Stimulated activated CD8-positive, alpha-beta memory T cell treated with anti-CD3 and anti-CD28 coated beads, Interleukin-12 subunit alpha, Interleukin-12 subunit beta, amount 100 ng/mL, for 24 hours (primary cell): ENCODE measurements around the gene AHRR.
"Not testable (repeated sequence)": the region's sequence is repeated elsewhere in the genome, so short reads cannot be mapped to it uniquely, and the experiment has no call there.

Experiments used
- DNase-seq: peaks from one replicate; pipeline ENCODE4 v3.0.0-alpha.2; 2020; ENCODE audit errors: extremely low read depth

Gene AHRR

GRCh38 chr5:367358-368130, 46.0 kb downstream of the AHRR start:
- no peak for DNase-seq

- no peak for DNase-seq
Observed at GRCh38 chr5:368183-369084, 46.9 kb downstream of the AHRR start.

- DNase-seq, result no peak
Observed at GRCh38 chr5:369151-369868, 47.8 kb downstream of the AHRR start.

- not testable (repeated sequence) for DNase-seq
Observed at GRCh38 chr5:369869-370236, 48.3 kb downstream of the AHRR start.

- no peak for DNase-seq
Observed at GRCh38 chr5:370311-370958, 48.9 kb downstream of the AHRR start.

GRCh38 chr5:370959-371810, 49.7 kb downstream of the AHRR start:
- DNase-seq, result no peak

GRCh38 chr5:371811-372555, 50.5 kb downstream of the AHRR start:
- no peak for DNase-seq

GRCh38 chr5:372556-372995, 51.1 kb downstream of the AHRR start:
- DNase-seq, result no peak

GRCh38 chr5:372996-373709, 51.6 kb downstream of the AHRR start:
- no peak for DNase-seq

- peak; percentile 63 for DNase-seq
Observed at GRCh38 chr5:373710-374602, 52.4 kb downstream of the AHRR start.

GRCh38 chr5:374631-375335, 53.3 kb downstream of the AHRR start:
- no peak for DNase-seq

- no peak for DNase-seq
Observed at GRCh38 chr5:375336-375920, 53.9 kb downstream of the AHRR start.

GRCh38 chr5:375921-376798, 54.6 kb downstream of the AHRR start:
- no peak for DNase-seq

GRCh38 chr5:376799-377325, 55.3 kb downstream of the AHRR start:
- no peak for DNase-seq

GRCh38 chr5:377326-377981, 55.9 kb downstream of the AHRR start:
- DNase-seq, result no peak
